D721Med (cell line): ENCODE data around the gene ERO1B.

Experiments
- DNase-seq: peaks from one replicate; pipeline ENCODE4 v3.0.0; 2011; ENCODE audit warnings: low spot score; ENCODE audit not compliant: insufficient read length
- FAIRE-seq: peaks from 2 replicates; lab custom pipeline; 2011; peaks lifted over from hg19 to GRCh38; lab: Jason Lieb, UNC
- CTCF ChIP-seq: IDR thresholded peaks from 2 replicates; pipeline ENCODE4 v1.5.1; 2012; ENCODE audit warnings: mild to moderate bottlenecking, control low read depth; ENCODE audit not compliant: insufficient read depth; ENCODE audit errors: missing control alignments

Gene ERO1B

GRCh38 chr1:236257216-236257615, 24.5 kb downstream of the ERO1B start:
- DNase-seq (no peak), FAIRE-seq (no peak)

DNA sequence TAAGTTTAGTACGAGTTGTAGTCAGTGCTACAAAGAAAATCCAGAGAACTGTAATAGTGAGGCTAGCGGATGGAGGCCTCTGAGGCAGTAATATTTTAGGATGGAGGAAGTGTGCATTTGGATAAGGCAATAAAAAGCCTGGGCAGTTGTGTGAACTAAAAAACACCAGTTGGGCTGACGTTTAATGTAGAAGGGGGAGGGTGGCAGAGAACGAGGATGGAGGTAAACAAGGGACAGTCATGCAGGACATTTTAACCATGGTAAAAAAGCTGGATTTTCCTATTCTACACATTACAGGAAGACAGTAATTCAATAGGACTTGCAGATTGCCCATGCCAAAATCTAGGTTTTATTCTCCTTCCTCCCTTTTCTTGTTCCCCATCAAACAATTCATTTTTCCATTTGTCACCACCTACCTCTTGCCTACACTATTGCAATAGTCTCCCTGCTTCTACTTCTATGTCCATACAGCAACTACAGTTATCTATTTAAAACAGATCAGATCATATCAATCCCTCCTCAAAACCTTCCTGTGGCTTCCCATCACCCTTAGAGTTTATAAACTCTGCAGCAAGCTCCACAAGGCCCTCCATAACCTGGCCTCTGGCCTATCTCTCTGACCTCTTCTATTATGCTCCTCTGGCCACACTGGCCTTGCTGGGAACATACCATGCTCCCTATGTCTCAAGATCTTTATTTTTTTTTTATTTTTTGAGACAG, 27.7 kb downstream of the ERO1B start:
- FAIRE-seq (no peak), DNase-seq (no peak)
- no peak for TF ChIP-seq CTCF

More at GRCh38 chr1:236257216-236257615, 24.5 kb downstream of the ERO1B start:
- TF ChIP-seq CTCF: no peak

DNA sequence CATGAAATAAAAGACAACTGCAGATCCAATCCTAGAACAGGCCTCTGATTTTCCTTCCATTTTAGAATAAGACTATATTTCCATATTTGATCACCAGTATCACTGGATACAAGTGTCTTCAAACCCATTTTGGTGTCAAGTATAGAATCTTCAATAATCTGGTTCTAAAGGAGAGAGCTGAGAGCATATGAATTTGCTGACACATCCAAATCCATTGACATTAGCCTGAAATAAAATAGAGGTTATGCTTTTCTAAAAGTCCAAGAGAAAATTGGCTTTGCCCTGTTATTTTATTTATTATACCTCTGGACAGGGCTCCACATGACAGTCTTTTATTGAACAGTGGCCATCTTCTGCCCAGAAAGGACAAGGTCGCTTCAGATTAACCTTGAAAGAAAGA, 28.6 kb downstream of the ERO1B start:
- FAIRE-seq: no peak
- TF ChIP-seq CTCF: no peak
- DNase-seq: no peak

- no peak for TF ChIP-seq CTCF
- DNase-seq (no peak), FAIRE-seq (no peak)
Measured at GRCh38 chr1:236251587-236251986, 30.2 kb downstream of the ERO1B start.

- no peak for FAIRE-seq
- TF ChIP-seq CTCF: no peak
- DNase-seq: no peak
Measured at GRCh38 chr1:236247286-236247685, 34.5 kb downstream of the ERO1B start.

DNA sequence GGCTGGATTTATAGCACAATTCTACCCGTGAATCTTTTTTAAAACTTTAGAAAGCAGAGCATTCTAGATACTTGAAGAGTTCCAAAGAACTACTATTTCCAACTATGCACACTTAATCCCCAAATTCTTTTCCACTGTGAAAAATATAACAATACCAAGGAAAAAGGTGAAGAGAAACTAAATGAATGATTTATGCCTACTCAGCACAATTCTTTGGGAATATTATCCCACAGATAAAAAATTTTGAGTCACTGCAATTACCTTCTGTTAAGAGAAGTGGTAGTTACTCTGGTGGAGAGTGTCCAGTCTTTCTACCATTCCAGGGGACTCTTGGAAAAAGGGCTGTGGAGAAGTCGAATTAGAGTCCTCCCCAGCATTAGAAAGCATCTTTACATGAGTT, 39.2 kb downstream of the ERO1B start:
- FAIRE-seq (no peak), DNase-seq (no peak)
- no peak for TF ChIP-seq CTCF

DNA sequence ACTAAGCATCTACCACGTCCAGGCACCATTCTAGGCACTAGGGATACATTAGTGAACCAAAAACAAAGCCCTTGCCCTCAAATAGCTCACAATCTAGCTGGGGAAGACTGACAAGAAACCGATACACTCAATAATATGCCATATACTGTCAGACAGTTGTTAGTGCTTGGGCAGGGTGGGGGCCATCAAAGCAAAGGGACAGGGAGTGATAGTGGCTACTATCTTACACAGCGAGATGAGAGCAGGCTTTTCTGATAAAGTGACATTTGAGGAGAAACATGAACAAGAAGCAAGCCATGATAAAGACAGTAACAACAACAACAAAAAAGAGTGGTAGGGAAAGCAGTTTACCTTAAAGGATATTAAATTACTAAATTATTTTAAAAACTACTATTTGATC, 41.1 kb downstream of the ERO1B start:
- no peak for DNase-seq
- TF ChIP-seq CTCF: no peak
- no peak for FAIRE-seq
